ENCODE results near the gene NUP42.

Gene NUP42

DNA sequence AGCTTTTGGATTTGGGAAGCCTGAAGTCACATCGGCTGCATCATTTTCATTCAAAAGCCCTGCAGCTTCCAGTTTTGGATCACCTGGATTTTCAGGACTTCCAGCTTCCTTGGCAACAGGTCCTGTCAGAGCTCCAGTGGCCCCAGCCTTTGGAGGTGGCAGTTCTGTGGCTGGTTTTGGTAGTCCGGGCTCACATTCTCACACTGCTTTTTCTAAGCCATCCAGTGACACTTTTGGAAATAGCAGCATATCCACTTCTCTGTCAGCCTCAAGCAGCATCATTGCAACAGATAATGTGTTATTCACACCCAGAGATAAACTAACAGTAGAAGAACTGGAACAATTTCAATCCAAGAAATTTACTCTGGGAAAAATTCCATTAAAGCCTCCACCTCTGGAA is 18.5 kb downstream of the NUP42 start:
- Histone ChIP-seq H3K9me3 (ENCODE audit: control insufficient read depth in 2 of 2, low read length in 2 of 2) (no peaks in the 10 kb centered on the region), H3K27ac (ENCODE audit: low read depth in 2 of 2, low read length in 2 of 2) (no peak overlapping the region), H3K4me3 (ENCODE audit: low read length in 2 of 2) (no peak overlapping the region), H3K9ac (ENCODE audit: low read depth in 1 of 2, low read length in 2 of 2) (no peak overlapping the region), H3K27me3 (ENCODE audit: control insufficient read depth in 2 of 2, insufficient read depth in 2 of 2, low read length in 2 of 2) (no peaks in the 10 kb centered on the region), H3K4me1 (ENCODE audit: control insufficient read depth in 2 of 2, insufficient read depth in 2 of 2, low read length in 2 of 2) (no peaks in the 10 kb centered on the region), H3K36me3 (ENCODE audit: control insufficient read depth in 2 of 2, insufficient read depth in 2 of 2, low read length in 2 of 2) (peaks cover 20 to 26% of the 10 kb centered on the region in 2 donors)

DNA sequence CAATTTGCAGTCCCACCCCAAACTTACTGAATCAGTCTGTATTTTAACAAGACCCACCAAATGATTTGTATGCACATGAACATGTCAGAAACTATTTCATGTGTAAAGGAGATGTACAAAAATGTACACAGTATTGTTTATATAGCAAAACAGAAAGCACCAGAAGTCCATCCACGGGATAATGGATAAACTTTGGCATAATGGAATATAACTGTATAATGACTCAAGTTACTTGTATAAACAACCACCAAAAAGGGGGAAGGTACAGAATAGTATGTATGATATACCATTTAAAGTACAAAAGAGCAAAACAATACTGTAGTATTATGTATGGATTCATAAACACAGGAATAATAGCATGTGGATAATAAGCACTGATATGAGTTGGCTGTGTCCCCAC is 22.4 kb downstream of the NUP42 start:
- Histone ChIP-seq H3K36me3 (ENCODE audit: control insufficient read depth in 2 of 2, insufficient read depth in 2 of 2, low read length in 2 of 2) (peaks cover 17 to 18% of the 10 kb centered on the region in 2 donors), H3K27ac (ENCODE audit: low read depth in 2 of 2, low read length in 2 of 2) (no peak overlapping the region), H3K9me3 (ENCODE audit: control insufficient read depth in 2 of 2, low read length in 2 of 2) (no peaks in the 10 kb centered on the region), H3K4me3 (ENCODE audit: low read length in 2 of 2) (no peak overlapping the region), H3K9ac (ENCODE audit: low read depth in 1 of 2, low read length in 2 of 2) (no peak overlapping the region), H3K27me3 (ENCODE audit: control insufficient read depth in 2 of 2, insufficient read depth in 2 of 2, low read length in 2 of 2) (no peaks in the 10 kb centered on the region), H3K4me1 (ENCODE audit: control insufficient read depth in 2 of 2, insufficient read depth in 2 of 2, low read length in 2 of 2) (peaks cover 0 to 3% of the 10 kb centered on the region in 2 donors)

DNA sequence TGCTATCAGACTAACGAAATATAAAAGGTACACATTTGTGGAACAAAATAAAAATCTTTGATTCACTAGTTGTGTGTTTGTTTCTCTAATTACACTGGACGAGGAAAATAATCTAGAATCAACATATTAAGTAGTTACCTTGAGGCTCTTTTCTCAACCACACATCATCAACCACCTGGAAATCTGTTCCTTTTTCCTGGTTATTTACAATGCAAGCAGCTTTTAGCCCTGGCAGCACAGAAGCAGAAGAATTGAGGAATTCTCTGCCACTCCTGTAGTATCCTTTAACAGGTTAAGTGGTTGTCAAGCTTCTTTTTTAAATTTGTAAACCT is 23.7 kb downstream of the NUP42 start:
- no peaks in the 10 kb centered on the region for H3K9me3 ChIP-seq (ENCODE audit: control insufficient read depth in 2 of 2, low read length in 2 of 2)
- no peak overlapping the region for H3K4me3 ChIP-seq (ENCODE audit: low read length in 2 of 2)
- no peak overlapping the region for H3K9ac ChIP-seq (ENCODE audit: low read depth in 1 of 2, low read length in 2 of 2)
- H3K27ac ChIP-seq (ENCODE audit: low read depth in 2 of 2, low read length in 2 of 2), result no peak overlapping the region
- no peaks in the 10 kb centered on the region for H3K27me3 ChIP-seq (ENCODE audit: control insufficient read depth in 2 of 2, insufficient read depth in 2 of 2, low read length in 2 of 2)
- H3K4me1 ChIP-seq (ENCODE audit: control insufficient read depth in 2 of 2, insufficient read depth in 2 of 2, low read length in 2 of 2), result peaks cover 0 to 3% of the 10 kb centered on the region in 2 donors
- H3K36me3 ChIP-seq (ENCODE audit: control insufficient read depth in 2 of 2, insufficient read depth in 2 of 2, low read length in 2 of 2), result peaks cover 4 to 5% of the 10 kb centered on the region in 2 donors

DNA sequence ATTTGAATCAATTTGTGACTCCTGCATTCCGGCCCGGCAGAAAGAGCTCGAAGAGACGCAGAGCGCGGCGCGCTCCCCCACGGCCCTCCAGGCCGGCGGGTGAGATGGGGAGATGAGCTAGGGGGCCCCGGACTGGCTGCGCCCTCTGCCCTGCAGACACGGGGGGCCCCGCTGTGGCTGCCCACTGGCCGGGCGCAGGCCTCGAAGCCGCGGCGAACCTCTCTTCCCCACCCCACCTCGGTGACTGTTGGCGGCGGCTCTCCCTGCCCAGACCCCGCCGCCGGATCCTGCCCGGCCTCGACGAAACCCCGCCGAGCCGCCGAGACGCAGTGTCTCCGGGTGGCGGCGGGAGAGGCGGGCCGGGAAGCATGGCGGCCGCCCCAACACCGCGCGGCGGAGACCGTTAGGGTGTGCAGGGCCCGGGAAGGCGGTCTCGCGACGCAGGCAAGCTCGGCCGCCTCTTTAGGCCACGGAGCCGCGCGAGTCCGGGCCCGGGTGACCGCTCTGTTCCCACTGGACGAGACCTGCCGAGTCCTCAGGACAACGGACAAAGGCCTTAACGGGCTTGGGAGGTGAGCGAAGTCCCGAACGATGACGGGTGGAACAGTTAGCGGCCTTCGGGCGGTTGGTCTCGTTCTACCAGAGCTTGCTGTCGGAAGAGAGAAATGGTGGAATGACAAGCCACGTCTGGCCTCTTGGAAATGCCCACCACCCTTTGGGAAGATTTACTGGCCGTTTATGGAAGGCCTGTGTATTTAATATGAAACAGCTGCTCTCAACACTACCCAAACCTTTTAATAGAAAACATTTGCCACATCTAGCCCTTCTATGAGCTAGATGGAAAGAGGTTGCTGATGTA is 24.3 kb downstream of the NUP42 start:
- Histone ChIP-seq H3K4me1 (ENCODE audit: control insufficient read depth in 2 of 2, insufficient read depth in 2 of 2, low read length in 2 of 2) (peaks cover 0 to 3% of the 10 kb centered on the region in 2 donors), H3K9ac (ENCODE audit: low read depth in 1 of 2, low read length in 2 of 2) (no peak overlapping the region), H3K27ac (ENCODE audit: low read depth in 2 of 2, low read length in 2 of 2) (no peak overlapping the region)

DNA sequence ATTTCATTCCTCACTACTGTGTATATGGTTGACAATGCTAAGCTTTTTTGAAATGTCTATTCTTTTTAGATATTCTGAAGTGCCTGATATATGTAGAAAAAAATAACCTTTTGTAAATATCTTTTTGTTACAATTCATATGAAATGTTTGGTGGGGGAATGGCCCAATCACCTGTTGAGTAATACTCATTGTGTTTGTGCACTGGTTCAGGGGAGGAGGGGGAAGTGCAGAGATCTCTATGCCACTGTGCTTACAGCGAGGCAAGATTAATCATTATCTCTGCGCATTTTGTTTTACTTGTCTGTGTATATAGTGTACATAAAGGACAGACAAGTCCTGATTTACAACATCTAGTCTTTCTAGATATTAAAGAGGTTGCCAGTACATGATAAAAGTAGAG is 25.2 kb downstream of the NUP42 start:
- Histone ChIP-seq H3K36me3 (ENCODE audit: control insufficient read depth in 2 of 2, insufficient read depth in 2 of 2, low read length in 2 of 2) (peaks cover 0 to 3% of the 10 kb centered on the region in 2 donors), H3K4me1 (ENCODE audit: control insufficient read depth in 2 of 2, insufficient read depth in 2 of 2, low read length in 2 of 2) (peaks cover 0 to 6% of the 10 kb centered on the region in 2 donors), H3K9me3 (ENCODE audit: control insufficient read depth in 2 of 2, low read length in 2 of 2) (no peaks in the 10 kb centered on the region), H3K27me3 (ENCODE audit: control insufficient read depth in 2 of 2, insufficient read depth in 2 of 2, low read length in 2 of 2) (no peaks in the 10 kb centered on the region), H3K9ac (ENCODE audit: low read depth in 1 of 2, low read length in 2 of 2) (no peak overlapping the region), H3K4me3 (ENCODE audit: low read length in 2 of 2) (no peak overlapping the region), H3K27ac (ENCODE audit: low read depth in 2 of 2, low read length in 2 of 2) (no peak overlapping the region)

More for the DNA sequence above, 24.3 kb downstream of the NUP42 start:
- Histone ChIP-seq H3K27me3 (ENCODE audit: control insufficient read depth in 2 of 2, insufficient read depth in 2 of 2, low read length in 2 of 2) (no peaks in the 10 kb centered on the region), H3K9me3 (ENCODE audit: control insufficient read depth in 2 of 2, low read length in 2 of 2) (no peaks in the 10 kb centered on the region), H3K36me3 (ENCODE audit: control insufficient read depth in 2 of 2, insufficient read depth in 2 of 2, low read length in 2 of 2) (peaks cover 2 to 3% of the 10 kb centered on the region in 2 donors), H3K4me3 (ENCODE audit: low read length in 2 of 2) (no peak overlapping the region)

DNA sequence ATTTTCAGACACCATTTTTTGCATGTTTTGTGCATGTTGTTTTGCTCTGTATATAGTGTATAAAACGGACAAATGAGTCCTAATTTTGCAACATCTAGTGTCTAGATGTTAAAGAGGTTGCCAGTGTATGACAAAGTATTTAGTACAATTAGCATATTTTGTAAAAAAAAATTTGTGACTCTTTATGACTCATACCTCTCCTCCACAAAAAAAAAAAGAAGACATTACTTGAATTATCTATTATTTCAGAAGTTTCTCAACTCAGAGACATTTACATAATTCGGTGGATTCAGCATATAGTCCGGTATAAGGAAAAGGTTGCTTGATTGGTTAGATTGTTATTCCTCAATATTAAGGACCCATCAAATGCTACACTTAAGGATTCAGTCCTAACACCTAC is 26.0 kb downstream of the NUP42 start:
- H3K4me3 ChIP-seq (ENCODE audit: low read length in 2 of 2), result no peak overlapping the region
- H3K4me1 ChIP-seq (ENCODE audit: control insufficient read depth in 2 of 2, insufficient read depth in 2 of 2, low read length in 2 of 2), result peaks cover 4 to 8% of the 10 kb centered on the region in 2 donors
- H3K27ac ChIP-seq (ENCODE audit: low read depth in 2 of 2, low read length in 2 of 2), result no peak overlapping the region
- H3K9me3 ChIP-seq (ENCODE audit: control insufficient read depth in 2 of 2, low read length in 2 of 2), result no peaks in the 10 kb centered on the region
- no peaks in the 10 kb centered on the region for H3K27me3 ChIP-seq (ENCODE audit: control insufficient read depth in 2 of 2, insufficient read depth in 2 of 2, low read length in 2 of 2)
- peaks cover 0 to 3% of the 10 kb centered on the region in 2 donors for H3K36me3 ChIP-seq (ENCODE audit: control insufficient read depth in 2 of 2, insufficient read depth in 2 of 2, low read length in 2 of 2)
- H3K9ac ChIP-seq (ENCODE audit: low read depth in 1 of 2, low read length in 2 of 2), result no peak overlapping the region

DNA sequence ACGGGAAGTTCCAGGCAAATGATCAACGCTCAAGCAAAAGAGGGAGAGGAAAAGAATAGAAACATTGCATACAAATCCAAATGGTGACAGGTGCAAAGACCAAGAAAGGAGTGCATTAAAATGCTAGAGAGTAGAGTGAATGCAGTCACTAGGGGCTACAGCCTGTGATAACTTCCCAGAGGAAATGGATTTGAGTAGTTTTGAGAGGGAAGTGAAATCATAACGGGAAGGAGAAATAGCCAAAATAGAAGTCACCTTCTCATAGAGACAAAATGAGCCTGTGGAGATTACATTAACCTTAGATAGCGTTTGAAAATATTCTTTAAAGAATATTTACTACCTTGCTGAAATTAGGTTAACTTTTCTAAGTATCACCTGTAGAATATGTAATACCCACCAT is 26.5 kb downstream of the NUP42 start:
- Histone ChIP-seq H3K27ac (ENCODE audit: low read depth in 2 of 2, low read length in 2 of 2) (no peak overlapping the region), H3K9ac (ENCODE audit: low read depth in 1 of 2, low read length in 2 of 2) (no peak overlapping the region), H3K36me3 (ENCODE audit: control insufficient read depth in 2 of 2, insufficient read depth in 2 of 2, low read length in 2 of 2) (no peaks in the 10 kb centered on the region), H3K4me1 (ENCODE audit: control insufficient read depth in 2 of 2, insufficient read depth in 2 of 2, low read length in 2 of 2) (peaks cover 4 to 8% of the 10 kb centered on the region in 2 donors), H3K27me3 (ENCODE audit: control insufficient read depth in 2 of 2, insufficient read depth in 2 of 2, low read length in 2 of 2) (no peaks in the 10 kb centered on the region), H3K9me3 (ENCODE audit: control insufficient read depth in 2 of 2, low read length in 2 of 2) (no peaks in the 10 kb centered on the region), H3K4me3 (ENCODE audit: low read length in 2 of 2) (no peak overlapping the region)

DNA sequence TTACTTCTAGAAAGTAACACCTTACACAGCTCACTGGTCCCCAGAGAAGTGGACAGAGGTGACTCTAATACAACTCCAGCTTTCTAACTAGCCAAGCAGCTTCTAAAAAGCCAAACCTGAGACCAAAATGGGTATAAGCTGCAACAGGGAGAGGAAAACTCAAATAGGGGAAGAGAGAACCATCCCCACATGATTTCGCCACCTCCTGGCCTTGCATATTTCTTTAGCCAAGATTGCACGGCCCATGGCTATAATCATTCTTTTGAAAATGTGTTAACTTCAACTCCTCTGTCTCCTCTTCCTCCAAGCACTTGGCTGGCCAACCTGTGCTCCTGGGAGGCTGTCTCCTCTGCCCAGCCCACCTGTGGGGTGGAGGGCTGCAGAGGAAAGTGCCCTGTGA is 28.7 kb downstream of the NUP42 start:
- Histone ChIP-seq H3K4me1 (ENCODE audit: control insufficient read depth in 2 of 2, insufficient read depth in 2 of 2, low read length in 2 of 2) (peaks cover 6 to 8% of the 10 kb centered on the region in 2 donors), H3K9me3 (ENCODE audit: control insufficient read depth in 2 of 2, low read length in 2 of 2) (no peaks in the 10 kb centered on the region), H3K27me3 (ENCODE audit: control insufficient read depth in 2 of 2, insufficient read depth in 2 of 2, low read length in 2 of 2) (no peaks in the 10 kb centered on the region), H3K27ac (ENCODE audit: low read depth in 2 of 2, low read length in 2 of 2) (no peak overlapping the region), H3K36me3 (ENCODE audit: control insufficient read depth in 2 of 2, insufficient read depth in 2 of 2, low read length in 2 of 2) (no peaks in the 10 kb centered on the region), H3K9ac (ENCODE audit: low read depth in 1 of 2, low read length in 2 of 2) (no peak overlapping the region), H3K4me3 (ENCODE audit: low read length in 2 of 2) (no peak overlapping the region)

DNA sequence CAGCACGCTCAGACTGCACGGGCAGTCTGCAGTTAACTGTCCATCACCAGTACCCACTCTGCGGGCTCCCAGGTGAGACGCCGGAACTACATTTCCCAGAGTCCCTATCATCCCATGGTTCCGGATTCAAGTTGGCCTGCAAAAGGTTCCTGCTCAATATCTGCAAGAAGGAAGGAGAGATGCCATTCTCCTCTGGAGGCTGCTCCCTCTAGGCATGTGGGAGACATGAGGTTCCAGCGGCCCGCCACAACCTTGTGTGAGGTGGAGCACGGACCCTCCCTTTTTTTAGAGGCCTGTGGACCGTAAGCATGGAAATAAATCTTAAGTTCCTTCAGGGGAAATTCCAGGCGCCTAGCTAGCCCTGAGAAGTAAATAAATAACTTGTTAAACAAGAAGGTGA is 29.7 kb downstream of the NUP42 start:
- Histone ChIP-seq H3K4me3 (ENCODE audit: low read length in 2 of 2) (no peak overlapping the region), H3K36me3 (ENCODE audit: control insufficient read depth in 2 of 2, insufficient read depth in 2 of 2, low read length in 2 of 2) (no peaks in the 10 kb centered on the region), H3K27me3 (ENCODE audit: control insufficient read depth in 2 of 2, insufficient read depth in 2 of 2, low read length in 2 of 2) (no peaks in the 10 kb centered on the region), H3K9ac (ENCODE audit: low read depth in 1 of 2, low read length in 2 of 2) (no peak overlapping the region), H3K9me3 (ENCODE audit: control insufficient read depth in 2 of 2, low read length in 2 of 2) (no peaks in the 10 kb centered on the region), H3K27ac (ENCODE audit: low read depth in 2 of 2, low read length in 2 of 2) (no peak overlapping the region), H3K4me1 (ENCODE audit: control insufficient read depth in 2 of 2, insufficient read depth in 2 of 2, low read length in 2 of 2) (peaks cover 6 to 8% of the 10 kb centered on the region in 2 donors)

DNA sequence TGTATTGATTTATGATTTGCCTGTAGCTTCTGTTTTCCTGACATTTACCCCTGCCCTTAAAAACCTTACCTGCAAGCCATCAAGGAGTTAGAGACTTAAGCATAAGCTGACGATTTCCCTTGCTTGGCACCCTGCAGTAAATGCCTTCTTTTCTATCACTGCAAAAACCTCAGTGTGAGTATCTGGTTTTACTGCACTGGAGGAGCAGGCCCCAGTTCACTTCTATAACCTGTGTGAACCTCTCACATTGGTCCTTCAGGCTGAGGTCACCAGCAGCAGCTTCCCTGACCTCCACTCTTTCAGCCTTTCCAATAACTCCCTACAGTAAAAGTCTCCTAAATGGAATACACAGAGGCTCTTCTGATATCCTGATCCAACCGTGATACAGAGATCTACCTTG is 30.5 kb downstream of the NUP42 start:
- no peaks in the 10 kb centered on the region for H3K9me3 ChIP-seq (ENCODE audit: control insufficient read depth in 2 of 2, low read length in 2 of 2)

More for the DNA sequence above, 30.5 kb downstream of the NUP42 start:
- H3K27ac ChIP-seq (ENCODE audit: low read depth in 2 of 2, low read length in 2 of 2), result no peak overlapping the region
- peaks cover 6 to 8% of the 10 kb centered on the region in 2 donors for H3K4me1 ChIP-seq (ENCODE audit: control insufficient read depth in 2 of 2, insufficient read depth in 2 of 2, low read length in 2 of 2)
- no peak overlapping the region for H3K9ac ChIP-seq (ENCODE audit: low read depth in 1 of 2, low read length in 2 of 2)
- H3K4me3 ChIP-seq (ENCODE audit: low read length in 2 of 2), result no peak overlapping the region
- H3K27me3 ChIP-seq (ENCODE audit: control insufficient read depth in 2 of 2, insufficient read depth in 2 of 2, low read length in 2 of 2), result no peaks in the 10 kb centered on the region
- H3K36me3 ChIP-seq (ENCODE audit: control insufficient read depth in 2 of 2, insufficient read depth in 2 of 2, low read length in 2 of 2), result no peaks in the 10 kb centered on the region
